GM21723 (cell line): ENCODE results near the gene ANP32E.
A peak's percentile ranks its signal among the peaks of the same experiment; 100 is the strongest.
"Not testable (repeated sequence)": the region's sequence is repeated elsewhere in the genome, so short reads cannot be mapped to it uniquely, and the experiment has no call there.

Source experiments
- ATAC-seq: cut with Tn5 transposase; IDR thresholded peaks from one replicate; pipeline ENCODE4 v1.9.1; 2021; ENCODE audit warnings: mild to moderate bottlenecking, moderate library complexity; ENCODE audit not compliant: unreplicated experiment

The ANP32E gene

GRCh38 chr1:150214099-150214756 lies 21.7 kb downstream of the ANP32E start:
- not testable (repeated sequence) for ATAC-seq

DNA sequence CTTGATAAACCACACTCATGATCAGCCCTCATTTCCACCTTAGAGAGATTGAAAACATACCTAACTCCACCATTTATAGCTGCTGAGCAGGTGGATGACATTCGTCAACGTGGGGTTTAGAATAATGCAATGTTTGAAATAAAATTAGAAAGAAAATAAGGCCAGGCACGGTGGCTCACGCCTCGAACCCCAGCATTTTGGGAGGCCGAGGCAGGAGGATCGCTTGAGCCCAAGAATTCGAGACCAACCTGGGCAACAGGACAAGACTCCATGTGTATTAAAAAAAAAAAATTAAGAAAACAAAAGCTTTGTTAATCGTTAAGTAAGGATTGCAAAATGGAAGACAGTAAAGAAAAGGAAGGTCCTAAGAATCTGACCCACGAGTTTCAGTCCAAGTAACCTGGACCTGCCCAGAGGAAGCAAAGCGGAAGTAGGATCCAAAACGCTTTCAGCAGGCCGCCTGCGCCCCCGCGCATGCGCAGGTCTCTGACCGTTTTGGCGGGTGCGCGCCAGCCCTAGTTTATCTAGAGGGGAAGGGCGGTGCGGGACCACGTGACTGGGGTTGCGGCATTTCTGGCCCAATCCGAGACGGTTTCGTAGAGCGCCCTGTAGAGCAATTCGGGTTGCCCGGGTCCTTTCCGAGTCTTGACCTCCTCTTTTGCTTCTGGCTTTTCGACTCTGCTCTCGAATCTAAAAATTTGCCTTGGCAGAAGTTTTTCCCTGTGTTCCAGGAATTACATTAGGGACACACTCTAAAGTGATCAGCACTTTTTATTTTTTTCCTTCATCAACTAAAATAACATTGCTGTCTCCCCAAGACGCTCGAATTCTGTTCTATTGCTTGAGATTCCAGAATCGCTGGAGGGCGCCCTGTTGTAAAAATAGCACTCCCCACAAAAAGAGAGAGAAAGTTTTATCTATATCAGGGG lies 22.5 kb downstream of the ANP32E start:
- peak; percentile 73 for ATAC-seq

DNA sequence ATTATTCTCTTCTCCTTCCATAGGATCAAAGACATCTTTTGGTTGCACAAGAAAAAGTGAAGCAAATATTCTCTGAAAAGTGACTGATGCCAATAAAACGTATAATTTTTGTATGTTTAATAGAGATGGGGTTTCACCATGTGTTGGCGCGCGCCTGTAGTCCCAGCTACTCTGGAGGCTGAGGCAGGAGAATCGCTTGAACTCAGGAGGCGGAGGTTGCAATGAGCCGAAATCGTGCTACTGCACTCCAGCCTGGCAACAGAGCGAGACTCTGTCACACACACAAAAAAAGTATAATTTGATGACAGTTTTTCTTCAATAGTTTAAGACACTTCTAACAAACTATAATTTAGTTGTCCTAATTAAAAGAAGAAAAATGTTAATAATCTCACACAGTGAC lies 23.8 kb downstream of the ANP32E start:
- no peak for ATAC-seq

DNA sequence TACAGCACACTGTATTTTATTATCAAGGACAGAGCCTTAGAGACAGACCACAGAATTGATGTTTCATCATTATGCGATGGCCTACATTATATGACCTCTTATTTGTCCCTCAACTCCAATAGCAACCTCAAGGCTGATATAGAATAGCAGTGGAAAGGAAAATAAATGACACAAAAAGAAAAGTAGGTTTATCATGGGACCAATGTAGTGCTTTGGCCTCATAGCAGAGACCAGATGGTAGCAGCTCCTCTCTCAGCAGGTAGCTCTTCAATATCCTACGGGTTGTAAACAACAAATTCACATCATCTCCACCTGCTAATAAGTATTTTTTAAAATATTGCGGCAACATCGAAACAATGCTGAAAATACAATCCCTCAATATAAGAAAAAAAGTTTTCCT lies 25.2 kb downstream of the ANP32E start:
- ATAC-seq: no peak

GRCh38 chr1:150210091-150210490 lies 25.8 kb downstream of the ANP32E start:
- ATAC-seq: no peak

GRCh38 chr1:150208460-150208859 lies 27.5 kb downstream of the ANP32E start:
- not testable (repeated sequence) for ATAC-seq

- no peak for ATAC-seq
These were observed 28.5 kb downstream of the ANP32E start for GRCh38 chr1:150207281-150207971.

DNA sequence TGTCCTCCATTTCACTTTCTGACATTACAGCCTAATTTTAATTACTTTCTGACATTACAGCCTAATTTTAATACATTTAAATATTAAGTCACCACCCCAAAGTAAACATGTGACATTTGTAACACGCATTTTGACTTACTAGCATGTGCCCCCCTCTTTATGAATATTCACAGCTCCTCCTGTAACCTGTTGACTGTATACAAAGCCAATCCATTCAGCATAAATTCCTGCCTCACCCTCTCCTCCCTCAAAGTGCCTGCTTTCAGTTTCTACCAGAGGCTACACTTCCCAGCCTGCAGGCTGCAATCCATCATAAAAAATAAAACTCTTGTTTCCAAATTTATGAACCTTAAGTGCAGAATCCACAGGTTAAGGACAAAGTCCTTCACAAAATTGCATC lies 39.5 kb downstream of the ANP32E start:
- ATAC-seq: no peak

GRCh38 chr1:150194381-150195031 lies 41.4 kb downstream of the ANP32E start:
- ATAC-seq: no peak

DNA sequence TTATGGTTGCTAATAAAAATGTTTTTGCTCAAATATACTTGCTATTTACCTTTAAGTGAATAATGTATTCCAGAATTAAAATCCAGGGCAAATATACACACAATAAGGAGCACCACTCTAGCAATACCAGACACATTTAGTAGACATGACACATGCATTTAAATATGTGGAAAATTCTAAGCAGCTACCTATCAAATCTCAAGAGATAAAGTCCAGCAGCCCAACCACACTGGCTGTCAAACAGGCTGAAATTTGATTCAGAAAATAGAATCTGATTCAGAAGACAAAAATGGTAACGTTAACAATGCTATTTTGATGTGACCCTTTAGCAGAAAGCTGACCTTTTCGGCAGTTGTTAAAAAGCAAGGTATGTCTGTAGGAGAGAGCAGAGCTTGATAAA lies 43.9 kb downstream of the ANP32E start:
- no peak for ATAC-seq

DNA sequence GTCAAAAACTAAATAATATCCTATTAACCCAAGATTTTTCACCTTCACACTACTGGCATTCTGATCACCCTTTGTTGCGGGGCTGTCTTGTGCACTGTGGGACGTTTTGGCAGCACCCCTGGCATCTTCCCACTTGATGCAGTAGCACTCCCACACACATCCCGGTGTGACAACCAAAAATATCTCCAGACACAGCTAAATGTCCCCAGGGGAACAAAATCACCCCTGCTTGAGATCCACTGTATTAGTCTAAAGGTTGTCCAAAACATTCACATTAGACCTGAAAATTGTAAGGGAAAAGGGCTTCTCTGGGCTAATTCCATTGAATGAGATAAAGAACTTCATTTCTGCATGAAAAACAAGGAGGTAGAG lies 48.4 kb downstream of the ANP32E start:
- ATAC-seq: no peak

DNA sequence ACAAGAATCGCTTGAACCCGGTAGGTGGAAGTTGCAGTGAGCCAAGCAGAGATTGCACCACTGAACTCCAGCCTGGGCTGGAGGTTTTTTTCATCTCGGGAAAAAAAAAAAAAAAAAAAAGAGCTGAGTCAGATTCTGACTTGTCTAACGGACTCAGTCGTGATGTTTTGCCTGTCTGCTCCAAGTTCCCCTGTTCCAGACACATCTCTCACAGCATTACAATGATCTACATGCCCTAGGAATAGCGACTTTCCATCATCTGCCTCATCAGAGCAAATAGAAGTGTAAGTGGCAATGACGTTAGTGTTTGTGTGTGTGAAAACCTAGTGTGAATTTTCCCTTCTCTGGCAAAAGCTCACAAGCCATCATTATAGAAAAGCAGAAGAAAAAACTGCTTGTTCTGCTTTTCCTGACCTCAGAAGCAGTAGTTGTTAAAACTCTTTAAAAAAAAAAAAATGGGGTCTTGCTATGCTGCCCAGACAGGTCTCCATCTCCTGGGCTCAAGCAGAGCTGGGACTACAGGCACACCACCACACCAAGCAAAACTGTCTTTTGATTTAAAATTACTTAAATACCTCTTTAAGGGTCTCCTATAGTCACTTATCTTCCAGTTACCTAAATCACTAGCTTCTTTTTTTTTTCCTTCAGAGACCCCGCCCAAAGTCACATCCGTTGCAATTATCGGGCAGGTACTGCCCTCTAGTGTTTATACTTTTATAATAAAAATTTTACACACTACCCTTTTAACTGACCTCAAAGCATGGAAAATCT lies 48.9 kb downstream of the ANP32E start:
- ATAC-seq: no peak

DNA sequence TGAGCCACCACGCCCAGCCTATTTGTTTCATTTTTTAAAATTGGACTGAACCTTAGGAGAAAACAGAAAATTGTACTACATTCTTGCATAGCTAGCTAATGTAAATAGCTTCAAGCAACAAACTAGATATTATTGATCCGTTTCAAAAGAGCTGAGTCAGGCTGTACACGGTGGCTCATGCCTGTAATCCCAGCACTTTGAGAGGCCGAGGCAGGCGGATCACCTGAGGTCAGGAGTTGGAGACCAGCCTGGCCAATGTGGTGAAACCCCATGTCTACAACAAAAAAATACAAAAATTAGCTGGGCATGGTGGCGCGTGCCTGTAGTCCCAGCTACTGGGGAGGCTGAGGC lies 49.5 kb downstream of the ANP32E start:
- not testable (repeated sequence) for ATAC-seq

- no peak for ATAC-seq
These were observed 50.4 kb downstream of the ANP32E start for GRCh38 chr1:150185481-150185880.

DNA sequence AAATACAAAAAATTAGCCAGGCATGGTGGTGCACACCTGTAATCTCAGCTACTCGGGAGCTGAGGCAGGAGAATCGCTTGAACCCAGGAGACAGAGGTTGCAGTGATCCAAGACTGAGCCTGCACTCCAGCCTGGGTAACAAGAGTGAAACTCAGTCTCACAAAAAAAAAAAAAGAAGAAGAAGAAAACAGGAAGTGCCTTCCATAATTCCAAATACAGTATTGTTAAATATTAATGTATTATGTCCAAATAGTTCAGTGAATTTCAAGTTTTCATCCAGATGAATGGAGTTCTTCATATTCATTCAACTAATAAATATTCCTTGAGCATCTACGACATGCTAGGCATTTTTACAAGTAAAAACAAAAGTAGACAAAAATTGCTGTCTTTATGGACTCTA lies 52.9 kb downstream of the ANP32E start:
- ATAC-seq: no peak

- no peak for ATAC-seq
These were observed 53.7 kb downstream of the ANP32E start for GRCh38 chr1:150182247-150182646.

GRCh38 chr1:150180474-150180873 lies 55.4 kb downstream of the ANP32E start:
- no peak for ATAC-seq

- ATAC-seq: no peak
These were observed 56.0 kb downstream of the ANP32E start for GRCh38 chr1:150179867-150180266.

DNA sequence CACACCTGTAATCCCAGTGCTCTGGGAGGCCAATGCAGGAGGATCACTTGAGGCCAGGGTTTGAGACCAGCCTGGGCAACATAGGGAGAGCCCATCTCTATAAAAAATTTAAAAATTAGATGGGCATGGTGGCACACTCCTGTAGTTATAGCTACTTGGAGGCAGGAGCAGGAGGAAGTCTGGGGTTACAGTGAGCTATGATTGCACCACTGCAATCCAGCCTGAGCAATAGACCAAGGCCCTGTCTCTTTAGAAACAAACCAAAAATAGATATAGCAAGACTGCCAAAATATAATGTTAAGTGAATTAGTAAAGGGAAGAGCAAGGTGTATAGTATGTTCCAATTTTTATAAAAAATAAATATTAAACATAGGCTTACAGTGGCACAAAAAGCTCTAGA lies 57.4 kb downstream of the ANP32E start:
- no peak for ATAC-seq

GRCh38 chr1:150176593-150176992 lies 59.3 kb downstream of the ANP32E start:
- no peak for ATAC-seq
